Activated effector memory CD4-positive, alpha-beta T cell treated with anti-CD3 and anti-CD28 coated beads, Interleukin-2, amount 50 U/mL, for 16 hours (primary cell): ENCODE measurements around the gene GPR150.

Experiments used
- DNase-seq: peaks from one replicate; pipeline ENCODE4 v3.0.0-alpha.2; 2020

GPR150 gene

DNA sequence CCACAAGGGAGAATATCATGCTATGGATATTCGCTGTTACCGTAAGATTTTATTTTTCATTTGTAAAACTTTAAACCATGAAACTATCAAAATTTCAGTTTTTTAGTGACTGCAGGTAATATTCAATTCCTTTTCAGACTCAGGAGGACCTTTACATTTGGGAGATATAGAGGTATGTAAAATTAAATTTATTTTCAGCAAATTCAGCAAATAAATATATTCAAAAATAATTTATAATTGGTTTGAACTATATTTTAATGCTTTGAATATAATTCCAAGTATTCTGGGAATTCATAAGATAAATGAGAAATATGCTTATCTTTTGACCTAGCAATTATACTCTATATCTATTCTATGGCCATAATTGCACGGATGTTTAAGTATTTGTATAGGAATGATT, 34.3 kb downstream of the GPR150 start:
- DNase-seq, result no peak

DNA sequence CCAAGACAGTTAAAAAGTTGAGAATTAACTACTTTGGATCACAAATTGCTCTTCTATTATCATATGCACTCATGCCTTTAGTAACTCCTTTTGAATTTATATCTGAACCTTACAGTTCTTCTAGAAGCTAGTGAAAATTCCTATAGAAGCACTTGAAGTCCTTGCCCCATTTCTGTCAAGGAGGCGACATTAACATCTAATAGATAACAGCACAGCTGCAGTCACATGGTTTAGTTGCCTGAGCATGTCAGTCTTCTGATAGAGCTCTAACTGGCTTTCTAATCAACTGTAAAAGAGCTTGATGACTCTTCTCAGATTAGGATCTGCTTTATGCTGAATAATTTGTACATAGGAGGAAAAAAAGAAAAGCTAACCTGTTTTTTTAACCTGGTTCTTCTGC, 35.7 kb downstream of the GPR150 start:
- no peak for DNase-seq

DNA sequence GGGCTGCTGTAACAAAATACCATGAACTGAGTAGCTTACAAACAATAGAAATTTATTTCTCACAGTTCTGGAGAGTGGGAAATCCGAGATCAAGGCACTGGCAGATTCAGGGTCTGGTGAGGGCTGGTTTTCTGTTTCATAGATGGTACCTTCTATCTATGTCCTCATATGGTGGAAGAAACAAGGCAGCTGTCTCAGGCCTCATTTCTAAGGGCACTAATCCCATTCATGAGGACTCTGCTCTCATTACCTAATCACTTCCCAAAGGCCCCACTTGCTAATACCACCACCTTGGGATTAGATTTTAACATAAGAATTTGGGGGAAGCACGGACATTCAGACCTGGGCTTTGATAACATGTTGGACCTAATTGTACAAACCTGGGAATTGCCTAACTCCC, 40.2 kb downstream of the GPR150 start:
- no peak for DNase-seq

DNA sequence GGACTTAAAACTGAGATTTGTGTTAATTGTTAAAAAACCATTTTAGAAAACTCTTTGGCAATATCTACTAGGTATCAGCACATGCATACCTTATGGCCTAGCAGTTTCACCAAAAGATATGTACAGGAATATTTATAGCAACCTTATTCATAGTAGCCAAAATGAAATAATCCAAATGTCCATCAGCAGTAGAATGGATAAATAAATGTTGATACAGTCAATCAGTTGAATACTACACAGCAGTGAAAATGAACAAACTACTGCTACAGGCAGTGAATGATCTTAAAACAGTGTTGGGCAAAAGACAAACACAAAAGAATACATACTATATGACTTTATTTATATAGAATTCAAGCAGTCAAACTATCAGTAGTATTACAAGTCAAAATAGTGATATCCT, 43.1 kb downstream of the GPR150 start:
- DNase-seq, result no peak

GRCh38 chr5:95664204-95664786, 44.4 kb downstream of the GPR150 start:
- no peak for DNase-seq

- no peak for DNase-seq
Observed at GRCh38 chr5:95667061-95667618, 47.3 kb downstream of the GPR150 start.

DNA sequence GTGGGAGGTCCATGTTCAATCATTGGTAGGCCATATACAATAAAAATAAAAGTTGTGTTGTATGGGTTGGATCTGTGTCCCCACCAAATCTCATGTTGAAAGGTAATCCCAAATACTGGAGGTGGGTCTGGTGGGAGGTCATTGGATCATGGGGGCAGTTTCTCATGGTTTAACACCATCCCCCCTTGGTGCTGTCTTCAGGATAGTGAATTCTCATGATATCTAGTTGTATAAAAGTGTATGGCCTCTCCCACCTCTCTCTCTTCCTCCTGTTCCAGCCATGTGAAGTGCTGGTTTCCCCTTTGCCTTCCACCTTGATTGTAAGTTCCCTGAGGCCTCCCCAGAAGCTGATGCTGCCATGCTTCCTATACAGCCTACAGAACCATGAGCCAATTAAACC, 47.8 kb downstream of the GPR150 start:
- DNase-seq, result no peak

DNA sequence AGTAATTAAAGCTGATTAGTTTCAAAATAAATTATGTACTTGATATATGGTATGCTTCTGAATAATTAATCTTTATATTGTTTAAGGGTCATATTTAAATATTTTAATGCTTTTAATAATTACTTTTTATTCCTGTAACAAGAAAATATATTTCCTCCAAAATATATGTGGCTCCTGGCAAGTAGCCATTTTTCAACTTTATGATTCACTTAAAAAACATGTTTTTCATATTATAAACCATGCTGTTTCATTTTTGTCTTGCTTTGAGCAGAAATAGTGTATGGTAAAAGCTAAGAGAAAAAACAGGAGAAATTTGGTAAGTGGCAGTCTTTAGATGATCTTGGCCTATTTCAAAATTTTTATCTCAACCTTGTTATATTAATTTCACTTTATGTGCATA, 48.3 kb downstream of the GPR150 start:
- no peak for DNase-seq

- no peak for DNase-seq
Observed at GRCh38 chr5:95668728-95669127, 48.8 kb downstream of the GPR150 start.

- DNase-seq, result no peak
Observed at GRCh38 chr5:95669540-95669939, 49.7 kb downstream of the GPR150 start.

DNA sequence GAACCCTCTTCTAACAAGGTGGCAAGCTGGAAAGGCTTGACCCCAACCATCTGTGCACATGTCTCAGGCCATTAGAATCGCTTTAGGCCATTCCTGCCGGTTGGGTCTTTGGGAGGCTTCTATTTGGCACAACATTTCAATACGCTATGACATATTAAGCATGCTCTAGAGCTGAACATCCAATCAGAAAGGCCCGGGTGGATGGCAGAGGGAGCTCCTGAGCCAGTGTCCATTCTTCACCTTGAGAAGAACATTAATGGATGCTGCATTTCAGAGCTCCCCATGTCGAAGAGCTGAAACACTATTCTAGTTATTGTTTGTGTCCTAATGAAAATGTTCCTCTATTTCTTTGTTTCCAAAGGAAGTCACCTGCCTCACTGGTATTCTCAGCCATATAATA, 50.1 kb downstream of the GPR150 start:
- no peak for DNase-seq

- DNase-seq, result no peak
Observed at GRCh38 chr5:95670568-95670967, 50.7 kb downstream of the GPR150 start.
